ENCODE data around the gene PIAS1. TPM values are rescaled to one million over a fixed set of nuclear protein-coding genes. Genes with fewer than 3 reads are reported as not detected.

The PIAS1 gene
- polyA plus RNA-seq, 2 of the 4 experiments (the other 2 are of a cell fraction): 23.2 to 49.5 TPM

GRCh38 chr15:68204776-68205557, 150.9 kb downstream of the PIAS1 start, which contains the start of gene CALML4:
Gene CALML4 (minus strand): TSS chr15:68205332. CDS start chr15:68205247, 85 bp downstream.
- DNase-seq (ENCODE audit: low read depth in 1 of 2, low spot score in 1 of 2) (peak in 1 of 2 experiments; percentile 25), FAIRE-seq (no peak), ATAC-seq (no peak)
- H3K9me3 ChIP-seq: no peaks in the 10 kb centered on the region
- peaks cover 4% of the 10 kb centered on the region; the same call in 1 of the 3 replicates for H3K4me1 ChIP-seq
- POLR2A ChIA-PET: no interaction called here
- no peak for TF ChIP-seq HES2 (IDR thresholded peaks at IDR 0.05)
- TF ChIP-seq MAFK (IDR thresholded peaks at IDR 0.05; ENCODE audit: partially characterized antibody): peak; percentile 43
- no peak within 1 kb of the TSS for H3K4me2 ChIP-seq
- 0 out of 6 replicates have a peak within 1 kb of the TSS, but pooled peaks of 1 of the 2 experiments have one; percentile 13 for H3K27ac ChIP-seq
- CTCF ChIA-PET: interaction anchor here (0.6 to 2.7 kb wide), 3 partner anchors 10 to 906 kb away, joined by 3 to 9 read pairs (median 4); no protein-coding TSS in a partner anchor
- WGBS (ENCODE audit: missing lambda C conversion rate): 80% methylated on average over 16 of the region's 16 CpGs
- H3K4me3 ChIP-seq: no peak within 1 kb of the TSS

GRCh38 chr15:68205558-68205944, 151.4 kb downstream of the PIAS1 start:
- no peak overlapping the region for H3K4me2 ChIP-seq
- ChIA-PET POLR2A (no interaction called here), CTCF (interaction anchor here (0.7 to 2.7 kb wide), 2 partner anchors 9 to 11 kb away, joined by 5 to 9 read pairs; no protein-coding TSS in a partner anchor)
- WGBS (ENCODE audit: missing lambda C conversion rate): 91% methylated on average over 13 of the region's 13 CpGs
- H3K27ac ChIP-seq: no peak overlapping the region
- TF ChIP-seq ZSCAN20 (CRISPR knock-in tag; IDR thresholded peaks at IDR 0.05) (no peak), RCOR1 (IDR thresholded peaks at IDR 0.05; ENCODE audit: low read depth, low read length) (no peak), POLR2A (IDR thresholded peaks at IDR 0.05; ENCODE audit: low read length) (no peak), BCL3 (IDR thresholded peaks at IDR 0.05) (no peak), HES2 (IDR thresholded peaks at IDR 0.05) (no peak), E2F6 (IDR thresholded peaks at IDR 0.05; ENCODE audit: borderline replicate concordance, low read depth) (no peak), NPAS2 (CRISPR knock-in tag; IDR thresholded peaks at IDR 0.05; ENCODE audit: borderline replicate concordance) (no peak), MAZ (IDR thresholded peaks at IDR 0.05; ENCODE audit: borderline replicate concordance, low read depth, low read length) (no peak), FOXS1 (CRISPR knock-in tag; IDR thresholded peaks at IDR 0.05) (no peak), RAD21 (conservative IDR thresholded peaks at IDR 0.05 in 1 of 2, IDR thresholded peaks at IDR 0.05 in 1 of 2) (no peak), HOXB5 (CRISPR knock-in tag; IDR thresholded peaks at IDR 0.05) (no peak), EP300 (IDR thresholded peaks at IDR 0.05) (no peak), CHD2 (IDR thresholded peaks at IDR 0.05; ENCODE audit: low read length, partially characterized antibody) (no peak), EHMT2 (IDR thresholded peaks at IDR 0.05; ENCODE audit: low read depth) (no peak)
- no peak overlapping the region for H3K4me3 ChIP-seq
- no peak for ATAC-seq
- no peaks in the 10 kb centered on the region for H3K9me3 ChIP-seq
- FAIRE-seq: no peak
- H3K4me1 ChIP-seq: peaks cover 4% of the 10 kb centered on the region; the same call in 1 of the 3 replicates
- DNase-seq (ENCODE audit: low read depth in 1 of 2, low spot score in 1 of 2): no peak

DNA sequence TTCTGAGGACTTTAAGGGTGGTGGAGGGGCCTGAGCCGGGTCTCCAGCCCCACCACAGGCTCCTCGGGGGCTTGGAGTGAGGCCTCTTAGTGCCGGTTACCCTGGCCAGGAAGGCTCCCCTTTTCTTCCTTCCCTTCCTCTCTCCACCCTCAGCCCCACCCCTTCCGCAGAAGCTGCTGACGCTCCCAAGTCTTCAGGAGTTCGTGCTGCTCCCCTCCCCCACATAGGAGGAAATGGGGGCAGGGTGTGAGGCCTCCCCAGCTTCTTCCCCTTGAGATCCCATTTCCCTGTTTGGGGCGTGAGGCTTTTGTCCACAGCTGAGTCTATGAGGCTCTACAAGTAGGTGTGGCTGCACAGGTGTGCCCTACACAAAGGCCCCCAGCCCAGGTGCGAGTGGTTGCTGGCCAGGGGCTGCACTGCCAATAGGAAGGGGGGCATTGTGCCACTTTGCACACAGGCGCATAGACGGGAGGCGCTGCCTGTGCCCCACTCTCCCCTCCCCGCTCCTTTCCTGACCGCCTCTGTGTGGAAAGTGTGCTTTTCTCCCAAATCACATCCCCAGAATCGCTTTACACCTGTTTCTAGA, 151.9 kb downstream of the PIAS1 start:
- no peak overlapping the region for H3K4me2 ChIP-seq
- peaks cover 4% of the 10 kb centered on the region; the same call in 1 of the 3 replicates for H3K4me1 ChIP-seq
- H3K27ac ChIP-seq: no peak overlapping the region
- H3K4me3 ChIP-seq: no peak overlapping the region
- 90% methylated on average over 14 of the region's 14 CpGs for WGBS (ENCODE audit: missing lambda C conversion rate)
- ChIA-PET POLR2A (no interaction called here), CTCF (interaction anchor here (0.7 to 2.7 kb wide), 3 partner anchors 9 to 11 kb away, joined by 3 to 9 read pairs (median 5); no protein-coding TSS in a partner anchor)
- no peak for ATAC-seq
- no peak for FAIRE-seq
- DNase-seq (ENCODE audit: low read depth in 1 of 2, low spot score in 1 of 2): no peak
- no peaks in the 10 kb centered on the region for H3K9me3 ChIP-seq
- TF ChIP-seq, protein P1, sequence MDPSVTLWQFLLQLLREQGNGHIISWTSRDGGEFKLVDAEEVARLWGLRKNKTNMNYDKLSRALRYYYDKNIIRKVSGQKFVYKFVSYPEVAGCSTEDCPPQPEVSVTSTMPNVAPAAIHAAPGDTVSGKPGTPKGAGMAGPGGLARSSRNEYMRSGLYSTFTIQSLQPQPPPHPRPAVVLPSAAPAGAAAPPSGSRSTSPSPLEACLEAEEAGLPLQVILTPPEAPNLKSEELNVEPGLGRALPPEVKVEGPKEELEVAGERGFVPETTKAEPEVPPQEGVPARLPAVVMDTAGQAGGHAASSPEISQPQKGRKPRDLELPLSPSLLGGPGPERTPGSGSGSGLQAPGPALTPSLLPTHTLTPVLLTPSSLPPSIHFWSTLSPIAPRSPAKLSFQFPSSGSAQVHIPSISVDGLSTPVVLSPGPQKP (IDR thresholded peaks at IDR 0.05; ENCODE audit: low read depth, low read length): no peak
- no peak for TF ChIP-seq HEYL (CRISPR knock-in tag; IDR thresholded peaks at IDR 0.05)
- no peak for TF ChIP-seq RCOR1 (IDR thresholded peaks at IDR 0.05; ENCODE audit: low read depth, low read length)
- TF ChIP-seq, protein P2, sequence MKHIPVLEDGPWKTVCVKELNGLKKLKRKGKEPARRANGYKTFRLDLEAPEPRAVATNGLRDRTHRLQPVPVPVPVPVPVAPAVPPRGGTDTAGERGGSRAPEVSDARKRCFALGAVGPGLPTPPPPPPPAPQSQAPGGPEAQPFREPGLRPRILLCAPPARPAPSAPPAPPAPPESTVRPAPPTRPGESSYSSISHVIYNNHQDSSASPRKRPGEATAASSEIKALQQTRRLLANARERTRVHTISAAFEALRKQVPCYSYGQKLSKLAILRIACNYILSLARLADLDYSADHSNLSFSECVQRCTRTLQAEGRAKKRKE (CRISPR knock-in tag; IDR thresholded peaks at IDR 0.05; ENCODE audit: low read depth): no peak
- no peak for TF ChIP-seq SREBF2 (IDR thresholded peaks at IDR 0.05)
- no peak for TF ChIP-seq EHMT2 (IDR thresholded peaks at IDR 0.05; ENCODE audit: low read depth)
- TF ChIP-seq TFCP2L1 (CRISPR knock-in tag; IDR thresholded peaks at IDR 0.05): no peak
- TF ChIP-seq SMC3 (IDR thresholded peaks at IDR 0.05): no peak
- TF ChIP-seq RAD21 (conservative IDR thresholded peaks at IDR 0.05 in 1 of 2, IDR thresholded peaks at IDR 0.05 in 1 of 2): no peak
- TF ChIP-seq FOSB (CRISPR knock-in tag; IDR thresholded peaks at IDR 0.05): no peak
- no peak for TF ChIP-seq KDM5A (IDR thresholded peaks at IDR 0.05)
- TF ChIP-seq NPAS2 (CRISPR knock-in tag; IDR thresholded peaks at IDR 0.05; ENCODE audit: borderline replicate concordance): no peak
- TF ChIP-seq BHLHE40 (IDR thresholded peaks at IDR 0.05; ENCODE audit: low read depth, low read length): no peak
- TF ChIP-seq NR3C1 (IDR thresholded peaks at IDR 0.05): no peak
- TF ChIP-seq EHF (CRISPR knock-in tag; IDR thresholded peaks at IDR 0.05): no peak
- no peak for TF ChIP-seq RFX5 (IDR thresholded peaks at IDR 0.05)
